GM12878 (cell line): ENCODE results near the gene POU6F2. TPM values are rescaled to one million over a fixed set of nuclear protein-coding genes. Genes with fewer than 3 reads are reported as not detected.

Source experiments
- ATAC-seq: fragments of 200-7000 bp; cut with Tn5 transposase; 3 replicates; pipeline ENCODE4 v1.9.1; 2020; ENCODE audit warnings: mild to moderate bottlenecking, moderate library complexity
- BruUV-seq: library from RNA; stranded (reverse); fragments of 400-500 nt; replicated peaks from 2 replicates; lab custom pipeline; 2021; lab: Mats Ljungman, UMichigan
- CTCF ChIA-PET: fragments of 300-600 bp; sonication (Branson Sonifier 250); formaldehyde crosslinking; extraction: SDS; loops from one replicate; lab custom pipeline; 2021; ENCODE audit warnings: inconsistent platforms; lab: Yijun Ruan, JAX
- POLR2A ChIA-PET: fragments of 350-600 bp; formaldehyde crosslinking; extraction: SDS; loops from one replicate; lab custom pipeline; 2021; ENCODE audit warnings: inconsistent platforms; lab: Charles Lee
- RAD21 ChIA-PET: fragments of 300-600 bp; sonication (Branson Sonifier 250); formaldehyde crosslinking; loops from one replicate; lab custom pipeline; 2023; ENCODE audit warnings: antibody characterized with exemption; ENCODE audit not compliant: unreplicated experiment; lab: Charles Lee
- SMC1A ChIA-PET: fragments of 300-600 bp; sonication (Branson Sonifier 250); formaldehyde crosslinking; loops from one replicate; lab custom pipeline; 2023; ENCODE audit not compliant: unreplicated experiment, uncharacterized antibody; lab: Charles Lee
- DNase-seq: peaks from one replicate; pipeline ENCODE4 v3.0.0-alpha.2; 2011; ENCODE audit warnings: low read depth, low spot score
- FAIRE-seq: peaks from 3 replicates; lab custom pipeline; 2011; peaks lifted over from hg19 to GRCh38; lab: Jason Lieb, UNC
- H2AFZ ChIP-seq: 2 replicates; pipeline ENCODE4 v1.6.0; 2011; ENCODE audit warnings: low read depth, low read length, control low read depth; ENCODE audit not compliant: control insufficient read depth
- H3K27ac ChIP-seq: 2 replicates; pipeline ENCODE4 v1.5.1; 2011; ENCODE audit warnings: control low read depth; ENCODE audit not compliant: control insufficient read depth, insufficient read depth
- H3K27me3 ChIP-seq, 2 experiments: replicated peaks in 1 of 2; 2 replicates each; pipeline versions ENCODE4 v1.6.0 to v1.6.1; 2011; ENCODE audit warnings: low read length in 1 of 2; ENCODE audit not compliant: control insufficient read depth in 2 of 2, insufficient read depth in 2 of 2
- H3K36me3 ChIP-seq, 2 experiments: 2 replicates each; pipeline ENCODE4 v1.5.1; 2011; ENCODE audit warnings: low read length in 1 of 2; ENCODE audit not compliant: control insufficient read depth in 2 of 2, insufficient read depth in 2 of 2
- H3K4me1 ChIP-seq: 2 replicates; pipeline ENCODE4 v1.6.1; 2011; ENCODE audit warnings: mild to moderate bottlenecking, low read length, moderate library complexity, mixed read lengths; ENCODE audit not compliant: control insufficient read depth, insufficient read depth
- H3K4me2 ChIP-seq: 2 replicates; pipeline ENCODE4 v1.6.0; 2011; ENCODE audit warnings: control low read depth; ENCODE audit not compliant: control insufficient read depth, insufficient read depth
- H3K4me3 ChIP-seq: fragments of 200-600 bp; sonication (generic); 2 replicates; pipeline ENCODE4 v1.5.1; 2016
- H3K79me2 ChIP-seq: 2 replicates; pipeline ENCODE4 v1.6.0; 2011; ENCODE audit warnings: low read length; ENCODE audit not compliant: control insufficient read depth, insufficient read depth
- H3K9ac ChIP-seq: 2 replicates; pipeline ENCODE4 v1.8.0; 2011; ENCODE audit warnings: low read length, control low read depth, mixed read lengths; ENCODE audit not compliant: control insufficient read depth, insufficient read depth
- H3K9me3 ChIP-seq: replicated peaks from 3 replicates; pipeline ENCODE4 v1.5.1; 2011; ENCODE audit warnings: mild to moderate bottlenecking, low read length; ENCODE audit not compliant: control insufficient read depth, insufficient read depth
- H4K20me1 ChIP-seq: 2 replicates; pipeline ENCODE4 v1.6.0; 2011; ENCODE audit not compliant: control insufficient read depth, insufficient read depth
- ATF3 ChIP-seq: IDR thresholded peaks from 2 replicates; pipeline ENCODE4 v1.6.1; 2011; ENCODE audit warnings: low read depth, mild to moderate bottlenecking, low read length, moderate library complexity, borderline replicate concordance; ENCODE audit errors: extremely low read depth
- CUX1 ChIP-seq: IDR thresholded peaks from 2 replicates; pipeline ENCODE4 v1.6.1; 2012; ENCODE audit warnings: improper control_type of control experiment, low read depth, low read length; ENCODE audit not compliant: insufficient replicate concordance
- KLF5 ChIP-seq: fragments of 450-650 bp; IDR thresholded peaks from 2 replicates; pipeline ENCODE4 v1.6.1; 2014; ENCODE audit warnings: mild to moderate bottlenecking; ENCODE audit not compliant: partially characterized antibody
- MYB ChIP-seq: fragments of 150-350 bp; IDR thresholded peaks from 2 replicates; pipeline ENCODE4 v1.6.1; 2014; ENCODE audit warnings: mild to moderate bottlenecking, low read depth, low read length, borderline replicate concordance
- NFXL1 ChIP-seq: fragments of 450-650 bp; IDR thresholded peaks from 2 replicates; pipeline ENCODE4 v1.6.1; 2017; ENCODE audit warnings: antibody characterized with exemption, mild to moderate bottlenecking, borderline replicate concordance
- PBX3 ChIP-seq: IDR thresholded peaks from 2 replicates; pipeline ENCODE4 v1.6.1; 2011; ENCODE audit warnings: mild to moderate bottlenecking, low read depth, low read length, moderate library complexity; ENCODE audit not compliant: insufficient replicate concordance
- POLR2A ChIP-seq: IDR thresholded peaks from 2 replicates; pipeline ENCODE4 v1.6.1; 2011; ENCODE audit warnings: low read depth, mild to moderate bottlenecking, low read length
- RELB ChIP-seq: fragments of 450-650 bp; IDR thresholded peaks from 2 replicates; pipeline ENCODE4 v1.6.1; 2017; ENCODE audit warnings: low read depth, mild to moderate bottlenecking, moderate library complexity
- SIN3A ChIP-seq: IDR thresholded peaks from 2 replicates; pipeline ENCODE4 v1.6.1; 2012; ENCODE audit warnings: low read depth, low read length, improper control_type of control experiment
- SREBF1 ChIP-seq: IDR thresholded peaks from 2 replicates; pipeline ENCODE4 v1.6.1; 2012; ENCODE audit warnings: mild to moderate bottlenecking, low read length
- ZNF687 ChIP-seq: fragments of 450-650 bp; IDR thresholded peaks from 2 replicates; pipeline ENCODE4 v1.6.1; 2017; ENCODE audit warnings: mild to moderate bottlenecking, moderate library complexity
- ZSCAN29 ChIP-seq: fragments of 450-650 bp; IDR thresholded peaks from 2 replicates; pipeline ENCODE4 v1.6.1; 2017; ENCODE audit warnings: mild to moderate bottlenecking, moderate library complexity
- WGBS: methylation state at CpG from one replicate; pipeline ENCODE4 v1.1.6; 2016; ENCODE audit warnings: low lambda C conversion rate; ENCODE audit not compliant: insufficient replicate concordance, insufficient coverage; ENCODE audit errors: missing lambda C conversion rate; 5-methylcytosine and 5-hydroxymethylcytosine counted together
- in situ Hi-C: fragments of 300-500 bp; cut with MboI; formaldehyde crosslinking; loops from 9 replicates; pipeline ENCODE4 v1.14.3; 2018; ENCODE audit warnings: mixed read lengths
- intact Hi-C: fragments of 100-400 bp; cut with micrococcal nuclease; formaldehyde crosslinking; loops from one replicate; pipeline ENCODE4 v1.14.2; 2022; ENCODE audit not compliant: unreplicated experiment
- polyA plus RNA-seq, 11 experiments: library from polyadenylated mRNA; depleted of rRNA in 4 of 11; unstranded in 6 of 11; stranded (reverse) in 5 of 11; fragments of >200 nt; fragmentation: Nextera tagmentation in 4 of 11; fragmentation: Illumina TruSeq in 1 of 11; extraction: Ambion mirVana in 4 of 11; extraction: Trizol in 1 of 11; gene quantifications; 1 replicate in 1 of 11; 2 replicates in 10 of 11; pipeline versions ENCODE4 v1.2.1 to v1.2.3, GENCODE V29; 2011 to 2016; ENCODE audit warnings: inconsistent platforms in 2 of 11, missing spikeins in 2 of 11, low read depth in 1 of 11
- total RNA-seq, 4 experiments: library from RNA; depleted of rRNA in 3 of 4; stranded (reverse); fragments of >200 nt in 3 of 4; fragmentation: Illumina TruSeq in 1 of 4; extraction: Trizol in 1 of 4; gene quantifications; 2 replicates each; pipeline versions ENCODE4 v1.2.1 to v1.2.3, GENCODE V29; 2013 to 2021

POU6F2 gene
- total and polyA plus RNA-seq, 10 of the 15 experiments (the other 5 are each of a cell fraction or from before 2014, with no cell fraction given) = 0.10 TPM; not detected in 9

- Histone ChIP-seq H3K4me2 (no peak overlapping the region), H2AFZ (no peak overlapping the region), H3K9ac (no peak overlapping the region), H4K20me1 (no peaks in the 10 kb centered on the region), H3K36me3 (no peaks in the 10 kb centered on the region), H3K4me3 (no peak overlapping the region), H3K27me3 (no peaks in the 10 kb centered on the region), H3K9me3 (no peaks in the 10 kb centered on the region), H3K4me1 (no peaks in the 10 kb centered on the region), H3K79me2 (no peaks in the 10 kb centered on the region), H3K27ac (no peak overlapping the region)
- no TSS peak for BruUV-seq
- SMC1A ChIA-PET = interaction anchor here (0.9 to 2.4 kb wide), 3 partner anchors 10 to 20 kb away, joined by 3 to 10 read pairs (median 6); no protein-coding TSS in a partner anchor
- CTCF ChIA-PET = interaction anchor here (1.6 kb wide), 1 partner anchor 19 kb away, joined by 6 read pairs; no protein-coding TSS in a partner anchor
- in situ Hi-C loops (no loop called here), intact Hi-C loops (no loop called here)
- ATAC-seq (no peak; the same call in 2 of the 3 replicates), FAIRE-seq (no peak), DNase-seq (no peak)
- POLR2A ChIA-PET = no interaction called here
- 10% methylated on average over 3 of the region's 3 CpGs for WGBS
- RAD21 ChIA-PET = no interaction called here
- TF ChIP-seq NFXL1 = no peak
- no peak for TF ChIP-seq SREBF1
- no peak for TF ChIP-seq CUX1
- no peak for TF ChIP-seq ATF3
- TF ChIP-seq ZNF687 = no peak
- no peak for TF ChIP-seq PBX3
- TF ChIP-seq SIN3A = no peak
- TF ChIP-seq ZSCAN29 = no peak
- TF ChIP-seq RELB = no peak
- no peak for TF ChIP-seq MYB
- TF ChIP-seq POLR2A = no peak
- TF ChIP-seq KLF5 = no peak
These were observed 456.3 kb downstream of the POU6F2 start for GRCh38 chr7:39434012-39434411.
